Activated CD4-positive, alpha-beta T cell treated with anti-CD3 and anti-CD28 coated beads, Interleukin-2, amount 10 ng/mL, durations not matched to agents 24 days and 14 days (primary cell): ENCODE data around the gene PAQR4. TPM values are rescaled to one million over a fixed set of nuclear protein-coding genes. Genes with fewer than 3 reads are reported as not detected.

ENCODE experiments used
- DNase-seq: peaks from one replicate; pipeline ENCODE4 v3.0.0; 2022
- H3K27ac Mint-ChIP-seq: one replicate; pipeline ENCODE4 v1.8.0; 2022; ENCODE audit warnings: mild to moderate bottlenecking, mixed read lengths
- H3K27me3 Mint-ChIP-seq: one replicate; pipeline ENCODE4 v1.8.0; 2022; ENCODE audit warnings: mixed read lengths
- H3K36me3 Mint-ChIP-seq: one replicate; pipeline ENCODE4 v1.8.0; 2022; ENCODE audit warnings: low read depth, mild to moderate bottlenecking, mixed read lengths
- H3K4me1 Mint-ChIP-seq: one replicate; pipeline ENCODE4 v1.8.0; 2021; ENCODE audit warnings: mixed read lengths
- H3K4me3 Mint-ChIP-seq: one replicate; pipeline ENCODE4 v1.8.0; 2022; ENCODE audit warnings: mild to moderate bottlenecking, moderate library complexity, mixed read lengths
- H3K9me3 Mint-ChIP-seq: one replicate; pipeline ENCODE4 v1.8.0; 2021; ENCODE audit warnings: mixed read lengths
- intact Hi-C: fragments of 100-400 bp; cut with micrococcal nuclease; formaldehyde crosslinking; loops from one replicate; pipeline ENCODE4 v1.15.1; 2023
- total RNA-seq: library from RNA; stranded (reverse); gene quantifications from 2 replicates; pipeline ENCODE4 v1.2.3, GENCODE V29; 2022

The PAQR4 gene
- total RNA-seq, 1 donor from 2014 or later, result 41.0 TPM

GRCh38 chr16:2985462-2985861, 16.3 kb downstream of the PAQR4 start:
- peaks cover 9% of the 10 kb centered on the region for H3K27me3 Mint-ChIP-seq
- peaks cover 15% of the 10 kb centered on the region for H3K4me1 Mint-ChIP-seq
- intact Hi-C loops, result no loop called here
- H3K27ac Mint-ChIP-seq, result no peak overlapping the region
- H3K36me3 Mint-ChIP-seq, result peaks cover 2% of the 10 kb centered on the region
- H3K9me3 Mint-ChIP-seq, result no peaks in the 10 kb centered on the region
- H3K4me3 Mint-ChIP-seq, result no peak overlapping the region
- DNase-seq, result no peak

DNA sequence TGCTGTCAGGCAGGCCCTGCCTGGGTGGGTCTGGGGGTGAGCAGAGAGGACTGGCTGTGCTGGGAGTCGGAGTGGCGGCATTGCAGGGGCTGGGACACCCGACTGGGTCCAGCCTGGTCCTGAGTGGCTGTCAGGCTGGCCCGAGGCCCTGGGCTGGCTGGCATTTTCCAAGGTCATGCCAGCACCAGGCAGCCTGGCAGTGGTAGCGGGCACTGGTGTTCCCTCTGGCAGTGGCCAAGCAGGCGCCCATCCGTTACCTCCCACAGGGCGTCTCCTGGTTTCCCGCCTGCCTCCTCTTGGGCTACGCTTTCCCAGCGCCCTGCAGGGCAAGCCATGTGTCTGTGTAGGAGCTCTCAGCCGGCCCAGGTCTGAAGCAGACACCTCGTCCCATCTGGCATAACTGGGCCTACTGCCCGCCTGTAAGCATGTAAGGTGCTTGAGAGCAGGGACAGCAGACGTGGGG, 16.8 kb downstream of the PAQR4 start:
- Mint-ChIP-seq H3K27ac (no peak overlapping the region), H3K4me1 (peaks cover 14% of the 10 kb centered on the region), H3K36me3 (peaks cover 2% of the 10 kb centered on the region), H3K9me3 (no peaks in the 10 kb centered on the region), H3K27me3 (peaks cover 9% of the 10 kb centered on the region), H3K4me3 (no peak overlapping the region)
- intact Hi-C loops, result no loop called here
- peak; percentile 58 for DNase-seq

GRCh38 chr16:2986623-2987188, 17.6 kb downstream of the PAQR4 start:
- no peak for DNase-seq
- Mint-ChIP-seq H3K27ac (no peak overlapping the region), H3K4me3 (no peak overlapping the region), H3K36me3 (peaks cover 1% of the 10 kb centered on the region), H3K27me3 (peaks cover 9% of the 10 kb centered on the region), H3K4me1 (peaks cover 9% of the 10 kb centered on the region), H3K9me3 (no peaks in the 10 kb centered on the region)
- intact Hi-C loops, result no loop called here

- Mint-ChIP-seq H3K27ac (no peak overlapping the region), H3K36me3 (no peaks in the 10 kb centered on the region), H3K4me1 (peaks cover 7% of the 10 kb centered on the region), H3K9me3 (no peaks in the 10 kb centered on the region), H3K27me3 (peaks cover 8% of the 10 kb centered on the region), H3K4me3 (no peak overlapping the region)
- DNase-seq, result no peak
- intact Hi-C loops, result no loop called here
Observed at GRCh38 chr16:2987286-2987685, 18.1 kb downstream of the PAQR4 start.

DNA sequence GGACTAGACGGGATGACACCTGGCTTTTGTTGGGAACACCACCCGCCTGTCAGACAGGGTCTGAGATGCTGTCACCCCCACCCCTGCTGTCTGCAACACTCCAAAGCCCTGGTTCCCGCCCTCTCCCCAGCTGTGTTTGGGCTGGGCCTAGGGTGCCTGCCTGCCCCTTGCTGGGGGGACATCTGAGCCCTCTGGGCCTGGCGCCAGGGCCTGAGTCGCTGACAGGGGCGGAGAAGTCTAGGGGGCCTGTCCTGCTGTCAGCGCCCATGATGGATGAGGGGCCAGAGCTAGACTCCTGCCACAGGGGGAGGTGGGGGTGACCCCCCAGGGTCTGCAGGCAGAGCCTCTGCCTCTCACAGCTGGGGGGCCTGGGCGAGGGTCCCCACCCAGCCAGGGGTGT, 18.7 kb downstream of the PAQR4 start:
- intact Hi-C loops, result no loop called here
- Mint-ChIP-seq H3K4me3 (no peak overlapping the region), H3K4me1 (peaks cover 6% of the 10 kb centered on the region), H3K36me3 (no peaks in the 10 kb centered on the region), H3K27me3 (peaks cover 6% of the 10 kb centered on the region), H3K9me3 (no peaks in the 10 kb centered on the region), H3K27ac (no peak overlapping the region)
- DNase-seq, result no peak

- intact Hi-C loops, result no loop called here
- Mint-ChIP-seq H3K9me3 (no peaks in the 10 kb centered on the region), H3K27ac (no peak overlapping the region), H3K4me3 (no peak overlapping the region), H3K4me1 (peaks cover 3% of the 10 kb centered on the region), H3K36me3 (no peaks in the 10 kb centered on the region), H3K27me3 (peaks cover 6% of the 10 kb centered on the region)
- no peak for DNase-seq
Observed at GRCh38 chr16:2988590-2989099, 19.5 kb downstream of the PAQR4 start.

- no peak overlapping the region for H3K27ac Mint-ChIP-seq
- H3K9me3 Mint-ChIP-seq, result no peaks in the 10 kb centered on the region
- intact Hi-C loops, result no loop called here
Observed at GRCh38 chr16:2990891-2991290, 21.7 kb downstream of the PAQR4 start.

DNA sequence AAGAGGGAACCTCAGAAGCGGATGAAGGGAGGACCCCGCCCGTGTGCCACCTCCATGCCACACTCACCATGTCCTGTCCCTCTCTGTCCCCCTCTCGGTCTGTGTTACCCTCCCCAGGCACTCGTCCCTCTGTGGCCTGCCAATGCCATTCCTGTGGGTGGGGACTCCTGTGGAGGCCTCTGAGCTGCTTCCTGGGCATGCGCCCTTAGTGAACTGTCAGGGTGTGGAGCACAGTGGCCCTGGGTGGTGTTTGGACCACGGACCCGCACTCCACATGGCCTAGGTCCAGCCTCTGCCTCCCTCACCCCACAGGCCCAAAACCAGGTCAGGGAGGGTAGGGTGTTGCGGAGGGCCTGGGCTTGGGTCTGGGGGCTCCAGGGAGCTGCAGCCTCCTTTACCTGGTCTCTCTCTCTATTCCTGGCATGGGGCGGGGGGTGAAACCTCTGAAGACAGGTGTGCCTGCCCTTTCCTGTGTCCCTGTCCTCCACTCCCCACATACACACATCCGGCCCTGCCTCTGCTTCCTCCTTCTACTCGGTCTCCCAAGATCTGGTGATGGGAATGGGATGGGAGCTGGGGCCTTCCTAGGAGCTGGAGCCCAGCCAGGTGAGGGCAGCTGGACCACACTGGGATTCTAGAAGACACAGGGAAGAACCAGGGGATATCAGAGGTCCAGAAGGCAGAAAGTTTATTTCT, 22.6 kb downstream of the PAQR4 start:
- peaks cover 3% of the 10 kb centered on the region for H3K27me3 Mint-ChIP-seq
- H3K27ac Mint-ChIP-seq, result no peak overlapping the region
- no peaks in the 10 kb centered on the region for H3K9me3 Mint-ChIP-seq
- H3K4me1 Mint-ChIP-seq, result no peaks in the 10 kb centered on the region
- no peak overlapping the region for H3K4me3 Mint-ChIP-seq
- no peak for DNase-seq
- intact Hi-C loops, result no loop called here
- no peaks in the 10 kb centered on the region for H3K36me3 Mint-ChIP-seq

More at GRCh38 chr16:2990891-2991290, 21.7 kb downstream of the PAQR4 start:
- DNase-seq, result no peak
- Mint-ChIP-seq H3K27me3 (peaks cover 3% of the 10 kb centered on the region), H3K36me3 (no peaks in the 10 kb centered on the region), H3K4me1 (no peaks in the 10 kb centered on the region), H3K4me3 (no peak overlapping the region)

DNA sequence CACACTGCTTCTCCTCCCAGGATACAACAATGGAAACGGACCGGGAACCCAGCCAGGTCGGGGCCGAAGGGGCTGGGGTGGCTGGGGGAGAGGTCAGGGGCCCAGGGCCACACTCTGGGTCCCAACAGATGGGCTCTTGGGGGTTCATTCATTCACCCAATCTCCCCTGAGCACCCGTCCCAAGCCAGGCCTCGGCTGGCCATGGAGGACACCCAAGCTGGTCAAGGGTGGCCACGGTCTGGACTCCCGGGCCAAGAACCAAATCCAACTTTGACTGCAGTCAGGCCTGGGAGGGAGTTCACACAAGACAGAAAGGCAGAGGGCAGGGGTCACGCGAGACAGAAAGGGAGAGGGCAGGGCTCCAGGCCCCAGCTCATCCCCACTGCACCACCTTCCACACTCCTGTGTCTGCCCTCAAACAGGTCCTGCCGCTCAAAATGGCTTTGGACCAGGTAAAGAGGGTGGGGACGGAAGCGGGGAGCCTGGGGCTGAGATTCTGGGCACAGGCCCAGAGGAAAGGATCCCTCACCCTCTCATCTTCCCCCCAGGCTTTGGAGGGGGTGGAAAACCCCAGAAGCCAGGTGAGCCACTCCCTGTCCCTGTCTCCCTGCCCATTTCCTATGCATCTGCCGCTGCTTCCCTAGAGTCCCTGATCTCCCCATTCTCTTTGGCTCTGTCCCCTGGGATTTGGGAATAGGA, 23.4 kb downstream of the PAQR4 start:
- no peaks in the 10 kb centered on the region for H3K4me1 Mint-ChIP-seq
- peaks cover 3% of the 10 kb centered on the region for H3K27me3 Mint-ChIP-seq
- H3K27ac Mint-ChIP-seq, result no peak overlapping the region
- intact Hi-C loops, result no loop called here
- H3K9me3 Mint-ChIP-seq, result no peaks in the 10 kb centered on the region
- no peaks in the 10 kb centered on the region for H3K36me3 Mint-ChIP-seq
- no peak for DNase-seq
- H3K4me3 Mint-ChIP-seq, result no peak overlapping the region

DNA sequence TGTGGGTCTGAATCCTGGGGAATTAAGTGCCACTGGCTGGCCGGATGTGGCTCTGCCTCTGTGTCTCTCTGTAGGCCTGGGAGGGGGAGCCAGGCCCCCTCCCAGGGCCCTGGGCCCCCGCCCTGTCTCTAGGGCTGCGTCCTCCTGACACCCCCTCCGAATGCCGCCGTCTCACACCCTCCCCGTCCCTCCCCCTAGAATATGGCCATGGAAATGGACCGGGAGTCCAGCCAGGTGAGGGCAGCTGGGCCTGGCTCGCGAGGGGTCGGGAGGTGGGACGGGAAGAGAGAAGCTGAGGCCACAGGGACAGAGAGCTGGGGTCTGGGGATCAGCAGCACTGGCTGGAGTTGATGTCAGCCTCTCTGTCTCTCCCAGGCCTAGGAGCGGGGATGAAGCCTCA, 27.1 kb downstream of the PAQR4 start:
- H3K9me3 Mint-ChIP-seq, result no peaks in the 10 kb centered on the region
- H3K36me3 Mint-ChIP-seq, result no peaks in the 10 kb centered on the region
- no peak overlapping the region for H3K27ac Mint-ChIP-seq
- no peak for DNase-seq
- H3K4me1 Mint-ChIP-seq, result no peaks in the 10 kb centered on the region
- no peak overlapping the region for H3K4me3 Mint-ChIP-seq
- H3K27me3 Mint-ChIP-seq, result peaks cover 5% of the 10 kb centered on the region
- intact Hi-C loops, result no loop called here

DNA sequence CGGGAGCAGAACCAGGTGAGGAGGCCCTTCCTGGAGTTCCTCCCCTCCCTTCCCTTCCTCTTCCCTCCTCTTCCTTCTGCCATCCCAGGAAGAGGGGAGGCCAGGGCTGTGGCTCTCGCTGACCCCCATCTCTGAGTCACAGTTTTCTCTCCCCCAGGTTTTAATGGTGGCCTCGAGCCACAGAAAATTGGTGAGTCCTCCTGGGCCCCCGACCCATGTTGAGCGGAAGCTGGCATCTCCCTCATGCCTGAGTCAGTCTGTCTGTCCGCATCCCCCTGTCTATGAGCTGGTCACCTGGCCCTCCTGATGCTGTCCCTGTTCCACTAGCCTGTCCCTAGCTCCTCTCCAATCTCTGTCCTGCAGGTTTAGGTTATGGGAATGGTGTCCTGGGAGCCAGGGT, 30.8 kb downstream of the PAQR4 start:
- peaks cover 5% of the 10 kb centered on the region for H3K27me3 Mint-ChIP-seq
- no peaks in the 10 kb centered on the region for H3K36me3 Mint-ChIP-seq
- H3K4me1 Mint-ChIP-seq, result peaks cover 3% of the 10 kb centered on the region
- H3K4me3 Mint-ChIP-seq, result no peak overlapping the region
- DNase-seq, result no peak
- intact Hi-C loops, result loop anchor here (5.0 kb wide), 2 partner anchors 42 to 57 kb away; no protein-coding TSS in a partner anchor
- no peak overlapping the region for H3K27ac Mint-ChIP-seq
- H3K9me3 Mint-ChIP-seq, result no peaks in the 10 kb centered on the region

DNA sequence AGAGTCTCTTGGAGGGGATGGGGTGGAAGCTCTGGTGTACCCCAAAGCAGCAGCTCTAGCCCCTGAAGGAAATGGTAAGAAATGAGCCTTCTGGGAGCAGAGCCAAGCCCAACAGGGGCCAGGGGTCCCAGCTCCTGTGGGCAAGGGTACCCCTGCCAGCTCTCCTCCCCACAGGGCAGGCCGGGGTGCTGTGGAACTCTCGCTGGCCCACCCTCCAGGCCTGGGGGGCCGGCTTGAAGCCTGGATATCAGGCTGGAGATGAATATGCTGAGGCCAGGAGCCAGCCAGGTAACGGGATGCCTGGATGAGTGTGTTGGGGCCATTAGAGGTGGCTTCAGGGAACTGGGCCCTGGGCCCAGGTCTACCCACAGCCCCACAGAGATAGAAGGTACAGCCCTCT, 31.4 kb downstream of the PAQR4 start:
- intact Hi-C loops, result loop anchor here (5.0 kb wide), 2 partner anchors 42 to 57 kb away; no protein-coding TSS in a partner anchor
- no peak overlapping the region for H3K27ac Mint-ChIP-seq

GRCh38 chr16:3001316-3001715, 32.2 kb downstream of the PAQR4 start:
- Mint-ChIP-seq H3K4me1 (peaks cover 3% of the 10 kb centered on the region), H3K27me3 (peaks cover 7% of the 10 kb centered on the region), H3K27ac (no peak overlapping the region), H3K9me3 (no peaks in the 10 kb centered on the region), H3K36me3 (no peaks in the 10 kb centered on the region), H3K4me3 (no peak overlapping the region)
- intact Hi-C loops, result loop anchor here (5.0 kb wide), 2 partner anchors 41 to 56 kb away; no protein-coding TSS in a partner anchor
- DNase-seq, result no peak

More for the DNA sequence above, 31.4 kb downstream of the PAQR4 start:
- Mint-ChIP-seq H3K9me3 (no peaks in the 10 kb centered on the region), H3K27me3 (peaks cover 5% of the 10 kb centered on the region), H3K4me1 (peaks cover 3% of the 10 kb centered on the region), H3K4me3 (no peak overlapping the region), H3K36me3 (no peaks in the 10 kb centered on the region)
- no peak for DNase-seq
